RKO (cell line): ENCODE measurements around the gene TFAP2C.
"Not testable (repeated sequence)": the region's sequence is repeated elsewhere in the genome, so short reads cannot be mapped to it uniquely, and the experiment has no call there.

Source experiments
- DNase-seq: peaks from one replicate; pipeline ENCODE4 v3.0.0-alpha.2; 2016; ENCODE audit warnings: low spot score

Gene TFAP2C

DNA sequence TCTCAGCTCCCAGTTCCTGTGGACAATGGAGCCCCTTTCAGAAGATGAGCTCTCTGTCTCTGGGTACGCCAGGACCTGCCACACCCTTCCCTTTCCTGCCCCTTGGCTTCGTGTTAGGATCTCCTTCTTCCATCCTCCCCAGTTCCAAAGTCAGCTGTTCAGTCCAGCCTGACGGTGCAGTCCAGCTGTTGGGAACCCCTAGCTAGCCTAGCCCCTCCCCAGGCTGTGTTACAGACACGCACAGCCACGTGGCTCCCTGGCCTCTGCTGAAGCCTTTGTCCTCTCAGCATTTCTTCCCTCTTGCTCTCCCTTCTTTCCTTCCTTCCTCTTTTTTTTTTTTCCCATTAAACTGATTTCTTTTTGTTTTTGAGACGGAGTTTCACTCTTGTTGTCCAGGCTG, 12.4 kb upstream of the TFAP2C start:
- no peak for DNase-seq

DNA sequence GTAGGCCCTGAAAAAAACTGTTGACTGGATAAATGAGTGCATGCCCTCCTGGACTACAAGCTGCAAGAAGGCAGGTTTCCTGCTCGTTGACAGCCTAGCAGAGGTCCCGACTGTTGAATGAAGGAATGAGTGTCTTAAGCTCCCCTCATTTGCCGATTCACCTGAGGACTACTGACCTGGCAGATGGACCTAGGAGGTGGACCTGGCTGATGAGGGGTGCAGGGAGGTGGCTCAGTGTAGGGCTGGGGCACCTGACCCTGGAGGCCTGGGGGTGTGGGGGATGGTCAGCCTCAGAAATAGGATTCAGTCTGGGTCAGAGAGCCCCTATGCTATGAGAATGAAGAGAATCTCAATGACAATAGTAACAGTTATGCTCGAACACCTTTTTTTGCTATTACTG, 11.6 kb upstream of the TFAP2C start:
- no peak for DNase-seq

DNA sequence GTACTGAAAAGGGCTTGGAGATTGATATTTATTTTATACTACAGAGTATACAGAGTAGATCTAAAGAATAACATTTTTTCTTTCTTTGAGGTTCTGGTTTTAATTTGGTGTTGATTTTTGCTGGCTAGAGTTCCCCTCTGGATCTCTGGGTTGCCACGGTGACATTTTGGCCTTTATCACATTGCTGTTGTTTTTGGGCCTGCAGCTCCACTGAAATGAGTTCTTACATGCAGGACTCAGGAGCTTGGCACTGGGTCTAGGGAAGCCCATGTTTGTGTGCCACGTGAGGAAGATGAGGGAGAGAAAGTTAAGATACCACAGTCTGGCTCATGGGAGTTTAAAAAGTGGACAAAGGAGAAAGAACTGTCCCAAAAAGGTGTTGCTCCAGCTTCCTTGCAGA, 7.4 kb upstream of the TFAP2C start:
- DNase-seq = no peak

DNA sequence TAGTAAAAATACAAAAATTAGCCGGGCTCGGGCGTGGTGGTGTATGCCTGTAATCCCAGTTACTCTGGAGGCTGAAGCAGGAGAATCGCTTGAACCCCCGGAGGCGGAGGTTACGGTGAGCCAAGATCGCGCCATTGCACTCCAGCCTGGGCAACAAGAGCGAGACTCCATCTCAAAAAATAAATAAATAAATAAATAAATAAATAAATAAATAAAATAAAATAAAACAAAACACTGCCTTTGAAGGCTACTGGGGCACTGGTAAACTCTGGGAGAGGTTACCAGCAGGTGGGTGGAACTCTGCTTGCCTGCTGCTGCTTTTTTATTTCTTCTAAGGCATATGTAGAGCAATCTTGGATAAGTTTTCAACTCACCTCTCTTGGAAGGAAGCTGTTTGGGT, 5.2 kb upstream of the TFAP2C start:
- not testable (repeated sequence) for DNase-seq

DNA sequence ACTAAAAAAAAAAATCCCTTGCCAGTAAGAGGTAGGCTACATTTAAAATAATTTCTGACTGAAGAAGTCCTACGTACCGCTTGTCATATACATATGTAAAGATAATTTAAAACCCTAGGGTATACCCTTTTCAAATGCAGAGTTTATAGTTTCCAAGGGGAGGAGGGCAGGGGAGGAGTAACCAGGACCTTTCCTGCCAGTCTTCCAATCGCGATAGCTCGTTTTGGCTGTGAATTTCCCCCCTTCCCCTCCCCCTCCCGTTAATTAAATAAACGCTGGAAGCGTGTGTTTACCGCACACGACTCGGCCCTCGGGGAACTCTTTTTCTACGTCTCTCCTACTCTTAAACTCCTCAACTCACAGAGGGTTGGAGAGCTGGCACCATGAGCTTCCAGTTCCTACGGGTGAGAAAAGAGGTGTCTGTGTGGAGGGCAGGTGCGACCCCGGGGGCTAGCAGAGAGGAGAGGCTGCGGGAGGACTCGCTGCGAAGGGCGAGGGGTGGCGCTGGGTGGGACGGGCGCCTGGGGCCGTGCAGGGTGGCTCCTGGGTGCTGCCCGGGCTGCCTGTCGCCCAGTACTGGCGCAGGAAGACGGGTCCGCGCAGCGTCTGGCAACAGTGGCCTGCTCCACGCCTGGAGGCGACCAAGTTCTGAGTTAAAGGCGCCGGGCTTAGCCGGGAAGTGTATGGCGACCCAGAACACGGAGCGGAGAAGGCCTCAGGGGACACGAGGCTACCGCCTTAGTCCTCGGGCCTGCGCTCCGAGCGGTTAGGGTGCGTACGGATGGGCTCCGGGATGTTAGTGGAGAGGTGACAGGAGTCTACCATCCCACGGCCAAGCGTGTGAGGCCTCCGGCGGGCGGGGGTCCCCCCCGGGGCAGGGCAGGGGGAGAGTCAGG, 4.1 kb upstream of the TFAP2C start:
- DNase-seq = no peak

DNA sequence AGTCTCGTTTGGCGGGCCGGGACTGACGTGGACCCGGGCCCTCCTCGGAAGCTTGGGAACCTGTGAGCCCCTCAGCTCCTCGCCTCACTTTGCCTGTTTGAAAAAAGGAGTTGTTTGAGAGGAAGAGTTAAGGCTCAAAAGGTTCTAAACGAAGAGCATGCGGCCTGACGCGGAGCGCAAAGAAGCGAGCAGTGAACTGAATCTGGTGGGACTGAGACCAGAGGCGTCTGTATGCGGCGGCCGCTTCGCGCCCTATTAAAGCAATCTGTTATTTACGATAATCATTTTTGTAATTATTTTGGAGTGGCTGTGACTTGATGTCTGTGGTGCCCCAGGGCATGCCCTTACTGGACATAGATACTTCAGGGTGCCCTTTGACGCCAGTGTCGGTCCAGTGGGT, 3.3 kb upstream of the TFAP2C start:
- no peak for DNase-seq

DNA sequence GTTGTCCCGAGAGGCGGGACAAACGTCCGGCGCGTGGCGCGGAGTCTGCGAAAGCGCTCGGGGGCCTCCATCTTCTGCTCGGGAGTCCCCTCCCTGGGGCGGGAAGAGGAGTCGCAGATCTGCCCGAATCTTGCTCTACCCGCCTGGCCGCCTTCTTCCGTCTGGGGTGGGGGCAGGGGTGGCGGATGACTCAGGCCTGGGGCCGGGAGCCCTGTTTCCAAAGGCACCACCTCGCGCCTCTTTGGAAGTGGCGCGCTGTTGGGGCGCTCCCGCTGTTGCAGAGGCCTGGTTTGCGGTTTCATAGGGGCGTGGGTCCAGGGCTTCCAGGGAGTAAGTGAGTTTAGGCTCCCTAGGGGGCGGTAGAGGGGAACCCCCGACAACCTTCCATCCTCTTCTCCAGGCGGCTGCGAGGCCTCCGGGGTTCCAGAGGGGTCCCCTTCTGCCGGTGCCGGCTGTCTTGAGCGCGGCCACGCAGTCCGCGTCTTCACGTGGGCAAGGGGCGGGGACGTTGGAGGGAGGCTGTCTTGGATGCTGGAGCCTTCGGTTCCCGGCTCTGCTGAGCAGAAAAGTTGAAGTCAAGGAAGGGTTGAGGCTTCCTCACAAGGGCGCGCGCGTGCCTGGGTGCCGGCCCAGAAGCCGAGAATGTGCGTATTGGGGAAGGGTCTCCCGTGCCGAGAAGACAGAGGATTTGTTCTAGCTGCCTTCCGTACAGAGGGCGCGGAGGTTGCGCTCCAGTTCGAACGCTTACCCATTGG, 2.6 kb upstream of the TFAP2C start:
- no peak for DNase-seq

DNA sequence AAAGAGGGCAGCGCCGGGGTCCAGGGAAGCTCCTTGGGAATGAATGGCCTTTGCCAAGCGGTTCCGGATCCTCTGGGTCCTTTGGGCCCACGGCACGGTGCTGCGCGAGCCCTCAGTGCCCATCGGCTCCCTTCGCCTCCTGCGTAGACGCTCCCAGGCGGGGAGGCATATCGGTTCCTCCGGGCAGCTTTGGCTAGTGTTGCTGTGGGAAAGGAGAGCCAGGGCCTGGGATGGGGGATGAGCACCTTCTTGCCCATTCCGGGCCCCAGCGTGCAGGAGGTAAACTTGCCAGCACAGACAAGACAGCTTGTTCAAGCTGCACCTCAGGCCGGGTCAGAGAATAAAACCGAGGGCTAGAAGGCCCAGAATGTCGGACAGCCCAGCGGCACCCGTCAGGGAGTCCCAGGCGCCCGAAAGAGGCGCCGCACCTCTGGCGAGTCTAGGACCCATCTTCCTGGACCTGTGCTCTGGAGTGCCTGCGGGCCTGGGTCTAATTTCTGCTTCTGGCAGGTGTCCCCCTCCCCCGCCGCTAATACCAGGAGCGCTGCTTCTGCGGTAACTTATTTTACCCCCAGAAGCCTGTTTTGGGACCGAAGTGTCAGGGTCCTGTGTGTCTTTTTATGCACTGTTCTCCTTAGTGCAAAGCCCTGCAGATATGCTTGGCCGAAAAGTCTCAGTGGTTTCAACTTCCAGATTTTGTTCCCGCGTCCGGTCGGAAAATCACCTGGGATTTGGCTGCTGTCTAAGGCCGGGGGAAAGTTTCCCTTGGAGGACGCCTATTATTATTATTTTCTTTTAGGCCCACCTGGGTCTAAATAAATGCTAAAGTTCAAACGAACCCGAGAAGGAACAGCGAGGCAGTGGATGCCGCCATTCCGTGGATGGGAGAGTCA, 1.7 kb upstream of the TFAP2C start:
- no peak for DNase-seq

DNA sequence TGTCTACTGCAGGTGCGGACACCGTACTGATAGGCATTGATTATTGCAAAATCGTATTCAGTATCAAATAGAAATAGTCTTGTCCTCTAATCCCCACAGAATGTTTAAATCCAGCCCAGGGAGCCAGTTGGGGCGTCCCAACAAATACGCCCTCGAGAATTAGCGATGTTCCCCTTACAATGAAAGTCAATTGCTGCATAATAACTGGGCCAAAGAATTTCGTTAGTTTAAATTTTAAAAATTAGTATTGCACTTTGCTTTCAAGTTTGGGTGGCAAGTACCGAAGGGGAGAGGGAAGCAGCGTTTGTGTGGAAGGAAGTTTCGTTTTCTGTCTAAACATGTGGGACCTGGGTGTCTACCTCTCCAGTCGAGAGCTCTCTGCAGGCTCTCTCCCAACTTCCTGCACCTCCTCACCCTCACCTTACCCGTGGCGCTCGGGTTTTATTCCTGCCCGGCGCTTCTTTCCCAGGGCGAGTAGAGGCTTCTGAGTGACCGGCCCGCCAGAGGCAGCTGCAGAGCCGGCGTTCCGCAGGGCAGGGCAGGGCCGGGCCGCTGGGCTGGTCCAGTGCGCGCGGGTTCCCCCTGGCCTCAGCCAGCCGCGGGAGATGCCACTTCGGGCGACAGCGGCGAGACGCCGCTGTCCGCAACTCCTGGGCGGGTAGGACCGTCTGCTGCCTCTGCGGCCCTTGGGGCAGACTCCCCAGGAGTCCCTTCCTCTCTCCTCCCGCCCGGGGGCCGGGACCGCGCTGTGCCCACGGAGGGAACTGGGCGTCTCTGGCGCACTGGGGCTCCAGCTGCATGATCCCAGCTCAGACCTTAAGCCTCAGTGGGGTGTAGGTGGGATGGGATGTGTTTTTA, 862 bp upstream of the TFAP2C start:
- DNase-seq = no peak

DNA sequence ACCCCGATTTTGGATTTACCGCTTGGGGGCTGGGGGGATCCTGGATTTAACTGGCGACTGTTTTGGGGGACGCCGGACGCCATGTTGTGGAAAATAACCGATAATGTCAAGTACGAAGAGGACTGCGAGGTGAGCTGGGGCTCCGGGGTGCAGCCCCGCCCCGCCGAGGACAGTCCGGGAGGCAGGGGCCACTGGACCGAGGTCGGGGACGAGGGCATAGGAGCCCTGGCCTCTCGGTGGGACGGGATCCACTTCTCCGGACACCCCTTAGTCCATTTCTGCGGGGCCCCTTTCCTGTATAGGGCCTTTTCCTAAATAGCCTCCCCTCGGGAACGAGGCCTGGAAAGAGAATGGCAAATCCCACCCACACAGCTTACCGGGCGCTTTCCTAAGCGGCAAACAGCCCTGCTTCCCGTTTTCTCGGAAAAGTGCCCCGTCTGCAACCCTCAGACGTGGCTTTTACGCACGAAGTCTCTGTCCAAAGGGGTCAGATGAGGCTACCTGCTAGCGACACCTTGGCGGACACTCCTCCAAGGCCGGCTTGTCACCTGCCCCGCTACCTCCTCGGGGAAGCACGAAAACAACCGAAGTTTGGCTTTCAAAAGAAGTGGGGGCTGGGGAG, 469 bp downstream of the TFAP2C start:
- DNase-seq = no peak

DNA sequence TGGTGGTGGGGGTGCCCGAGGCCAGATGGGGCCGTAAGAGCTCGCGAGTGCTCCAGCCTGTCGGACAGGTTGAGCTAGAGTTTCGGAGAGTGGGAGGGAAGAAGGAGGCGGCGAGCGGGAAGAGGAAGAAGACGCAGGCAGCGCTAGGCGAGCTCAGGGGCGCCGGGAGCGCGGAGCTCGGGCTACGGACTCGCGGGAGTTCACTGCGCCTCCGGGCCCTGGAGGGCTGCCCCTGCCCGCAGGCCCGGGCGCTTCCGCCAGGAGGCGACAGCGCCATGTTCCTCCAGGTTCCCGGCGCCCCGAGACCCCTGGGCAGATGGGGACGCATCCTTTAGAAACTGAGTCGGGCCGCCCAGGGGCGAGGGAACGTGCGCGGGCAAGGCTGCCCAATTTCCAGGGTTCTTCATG, 984 bp downstream of the TFAP2C start:
- no peak for DNase-seq

DNA sequence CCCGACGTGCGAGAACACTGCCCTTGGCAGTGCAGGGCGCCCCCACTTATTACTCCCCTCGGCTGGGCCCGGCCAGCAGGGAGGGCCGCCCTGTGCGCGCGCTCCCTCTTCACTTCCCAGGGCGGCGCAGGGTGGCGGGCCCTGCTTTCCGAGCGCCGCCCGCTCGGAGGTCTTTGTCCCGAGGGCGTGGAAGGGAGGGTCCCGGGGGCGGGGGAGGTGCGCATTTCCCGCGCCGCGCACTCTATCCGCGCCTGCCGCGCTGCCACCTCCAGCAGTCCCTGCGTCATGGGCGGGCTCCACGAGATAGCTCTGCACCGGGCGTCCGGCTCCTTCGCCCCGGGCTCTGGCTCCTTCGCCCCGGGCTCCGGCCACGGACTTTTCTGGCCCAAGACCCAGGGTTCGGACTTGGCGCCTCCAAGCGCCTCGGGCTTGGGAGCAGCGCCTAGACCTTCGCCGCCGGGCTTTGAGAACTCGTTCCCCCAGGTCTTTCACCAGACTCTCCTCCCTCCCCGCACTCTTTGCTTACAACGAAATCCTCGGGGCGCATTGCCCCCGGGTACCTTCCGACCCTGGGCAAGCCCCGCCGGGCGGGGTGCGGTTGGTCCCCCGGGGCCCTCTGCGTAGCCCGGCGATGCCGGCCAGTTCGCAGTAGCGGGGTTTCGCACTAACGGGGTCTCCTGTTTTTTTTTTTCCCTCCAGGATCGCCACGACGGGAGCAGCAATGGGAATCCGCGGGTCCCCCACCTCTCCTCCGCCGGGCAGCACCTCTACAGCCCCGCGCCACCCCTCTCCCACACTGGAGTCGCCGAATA, 1.6 kb downstream of the TFAP2C start:
- DNase-seq = no peak

DNA sequence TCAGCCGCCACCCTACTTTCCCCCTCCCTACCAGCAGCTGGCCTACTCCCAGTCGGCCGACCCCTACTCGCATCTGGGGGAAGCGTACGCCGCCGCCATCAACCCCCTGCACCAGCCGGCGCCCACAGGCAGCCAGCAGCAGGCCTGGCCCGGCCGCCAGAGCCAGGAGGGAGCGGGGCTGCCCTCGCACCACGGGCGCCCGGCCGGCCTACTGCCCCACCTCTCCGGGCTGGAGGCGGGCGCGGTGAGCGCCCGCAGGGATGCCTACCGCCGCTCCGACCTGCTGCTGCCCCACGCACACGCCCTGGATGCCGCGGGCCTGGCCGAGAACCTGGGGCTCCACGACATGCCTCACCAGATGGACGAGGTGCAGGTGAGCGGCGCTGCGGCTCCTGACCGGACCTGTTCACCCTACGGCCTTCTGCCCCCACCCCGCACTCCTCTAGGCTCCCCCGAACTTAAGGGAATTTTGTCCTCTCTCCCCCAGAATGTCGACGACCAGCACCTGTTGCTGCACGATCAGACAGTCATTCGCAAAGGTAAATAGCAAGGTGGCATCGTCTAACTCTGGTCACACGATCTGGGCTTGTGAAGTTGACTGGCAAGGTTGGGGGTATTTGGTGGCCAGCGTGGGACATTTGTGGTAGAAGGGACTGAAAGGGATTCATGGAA, 2.3 kb downstream of the TFAP2C start:
- DNase-seq = no peak

DNA sequence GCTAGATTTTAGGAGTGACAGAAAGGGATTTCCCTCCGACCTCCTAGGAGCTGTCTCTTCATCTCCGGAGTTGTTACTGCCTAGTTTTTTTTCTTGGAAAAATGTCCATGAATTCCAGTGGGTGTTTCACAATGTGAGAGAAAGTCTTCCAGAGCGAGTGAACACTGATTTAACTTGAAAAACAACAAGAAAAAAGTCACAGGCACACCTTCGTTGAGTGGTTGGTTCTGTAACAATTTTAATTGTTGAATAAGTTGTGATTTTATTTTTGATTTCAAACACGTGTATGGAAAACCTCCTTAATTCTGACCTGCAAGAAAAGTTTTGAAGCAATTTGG, 2.9 kb downstream of the TFAP2C start:
- no peak for DNase-seq

DNA sequence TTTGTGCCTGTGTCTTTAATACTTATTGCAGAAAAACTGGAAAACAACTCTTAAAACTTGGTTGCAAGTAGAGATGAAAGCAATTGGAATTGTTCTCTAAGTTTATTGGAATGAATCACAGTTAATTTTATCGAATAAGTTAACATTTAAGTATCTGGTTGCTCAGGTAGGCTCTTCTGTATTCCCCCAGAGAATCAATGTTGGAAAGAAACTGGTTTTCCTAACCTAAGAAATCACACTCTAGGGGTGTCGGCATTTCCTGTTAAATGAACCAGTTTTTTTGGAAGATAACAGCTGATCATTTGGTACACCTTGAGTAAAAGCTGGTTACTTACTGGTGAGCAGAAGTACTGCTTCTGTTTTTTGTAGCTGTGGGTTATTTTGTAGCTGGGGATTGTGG, 5.2 kb downstream of the TFAP2C start:
- no peak for DNase-seq

DNA sequence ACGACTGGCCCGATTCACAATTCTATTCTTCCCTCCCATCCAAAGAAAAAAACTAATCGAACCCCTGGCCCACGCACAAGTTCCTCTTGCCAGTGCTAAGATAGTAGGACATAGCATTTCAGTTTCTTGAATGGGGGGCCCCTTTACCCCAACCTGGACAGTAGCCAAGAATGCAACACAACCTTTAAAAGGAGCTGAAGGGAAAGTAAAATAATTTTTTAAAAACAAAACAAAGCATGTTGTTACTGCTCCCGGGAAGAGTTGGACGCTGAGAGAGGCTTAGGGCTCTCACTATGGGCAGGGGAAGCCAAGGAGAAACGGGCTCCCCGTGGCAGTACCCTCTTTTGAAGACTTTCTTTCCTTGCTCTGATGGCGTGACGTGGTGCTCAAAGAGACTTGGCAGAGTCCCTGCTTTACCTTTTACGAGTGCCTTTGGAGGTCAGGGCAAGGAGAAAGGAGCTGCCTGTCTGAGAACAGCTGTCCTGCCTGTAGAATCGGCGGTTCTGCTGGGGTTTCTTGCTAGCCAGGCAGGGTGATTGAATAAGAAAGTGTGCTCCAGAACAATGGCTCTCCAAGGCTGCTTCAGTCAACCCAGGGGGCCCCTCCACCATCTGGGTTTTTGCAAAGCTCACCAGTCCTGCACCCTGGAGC, 5.8 kb downstream of the TFAP2C start:
- no peak for DNase-seq

DNA sequence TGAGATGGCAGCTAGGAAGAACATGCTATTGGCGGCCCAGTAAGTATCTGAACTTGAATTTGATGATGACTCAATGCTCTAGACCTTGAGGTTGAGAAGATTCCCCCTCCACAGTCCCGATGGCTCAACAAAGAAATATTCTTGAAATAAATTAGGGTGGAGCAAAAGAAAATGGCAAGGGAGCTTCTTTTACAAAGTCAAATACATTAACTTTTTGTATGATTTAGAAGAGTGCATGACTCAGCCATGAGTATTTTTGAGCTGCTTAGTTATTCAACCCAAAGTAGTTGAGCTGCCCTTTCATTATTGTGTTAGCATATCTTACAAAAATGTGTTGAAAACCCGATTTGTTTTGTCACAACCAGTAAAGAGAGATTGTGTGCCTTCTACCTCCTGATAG, 7.6 kb downstream of the TFAP2C start:
- peak; percentile 8 for DNase-seq

DNA sequence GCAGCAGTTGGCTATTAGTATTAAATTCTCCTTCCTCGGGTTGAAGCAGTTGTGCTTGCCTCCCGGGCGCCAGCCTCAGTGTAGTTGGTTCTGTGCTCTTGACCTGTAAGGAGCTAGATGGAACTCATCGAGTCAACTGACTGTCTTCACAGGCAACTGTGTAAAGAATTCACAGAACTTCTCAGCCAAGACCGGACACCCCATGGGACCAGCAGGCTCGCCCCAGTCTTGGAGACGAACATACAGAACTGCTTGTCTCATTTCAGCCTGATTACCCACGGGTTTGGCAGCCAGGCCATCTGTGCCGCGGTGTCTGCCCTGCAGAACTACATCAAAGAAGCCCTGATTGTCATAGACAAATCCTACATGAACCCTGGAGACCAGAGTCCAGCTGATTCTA, 8.5 kb downstream of the TFAP2C start:
- DNase-seq = no peak

DNA sequence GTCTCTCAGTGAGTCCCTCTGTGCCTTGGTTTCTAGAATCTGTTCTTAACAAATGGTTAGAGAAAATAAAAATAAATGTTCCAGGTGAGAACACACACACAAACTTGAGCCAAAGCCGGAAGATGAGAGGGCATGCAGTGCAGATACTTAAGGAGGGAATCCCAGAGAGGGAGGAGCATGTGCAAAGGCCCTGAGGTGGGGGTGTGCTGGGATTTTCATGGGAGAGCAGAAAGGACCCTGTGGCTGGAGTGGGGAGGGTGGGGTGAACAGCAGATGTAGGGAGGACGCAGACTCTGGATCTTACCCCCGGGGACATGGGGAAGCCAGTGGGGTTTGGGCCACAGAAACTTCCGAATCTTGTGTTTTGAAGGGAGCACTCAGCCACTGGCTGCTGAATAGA, 17.5 kb downstream of the TFAP2C start:
- DNase-seq = no peak
